Suprapubic skin (tissue), 4 donors: ENCODE measurements around the gene ZNF468. TPM values are rescaled to one million over a fixed set of nuclear protein-coding genes. Genes with fewer than 3 reads are reported as not detected.
"Not testable (repeated sequence)": the region's sequence is repeated elsewhere in the genome, so short reads cannot be mapped to it uniquely, and the experiment has no call there.

Source experiments
- DNase-seq, 2 donors: peaks; one replicate each; pipeline ENCODE4 v3.0.0-alpha.2; 2019; ENCODE audit warnings: low spot score in 2 of 2
- H3K27ac ChIP-seq: fragments of 200-600 bp; sonication (generic); one replicate; pipeline ENCODE4 v1.5.1; 2019
- H3K27me3 ChIP-seq: fragments of 200-600 bp; sonication (generic); one replicate; pipeline ENCODE4 v1.5.1; 2019
- H3K36me3 ChIP-seq: fragments of 200-600 bp; sonication (generic); one replicate; pipeline ENCODE4 v1.5.1; 2019
- H3K4me1 ChIP-seq: fragments of 200-600 bp; sonication (generic); one replicate; pipeline ENCODE4 v1.5.1; 2019
- H3K4me3 ChIP-seq: fragments of 200-600 bp; sonication (generic); one replicate; pipeline ENCODE4 v1.5.1; 2019; ENCODE audit warnings: mild to moderate bottlenecking
- H3K9me3 ChIP-seq: fragments of 200-600 bp; sonication (generic); one replicate; pipeline ENCODE4 v1.5.1; 2019
- EP300 ChIP-seq: sonication (generic); formaldehyde crosslinking; IDR thresholded peaks from one replicate; pipeline ENCODE4 v1.6.1; 2017; ENCODE audit warnings: antibody characterized with exemption
- POLR2A ChIP-seq, 2 donors: fragments of 450-650 bp; IDR thresholded peaks; one replicate each; pipeline ENCODE4 v1.6.1; 2017; ENCODE audit warnings: antibody characterized with exemption in 2 of 2, mild to moderate bottlenecking in 2 of 2, moderate library complexity in 2 of 2
- POLR2AphosphoS5 ChIP-seq, 3 donors: sonication (generic); formaldehyde crosslinking; IDR thresholded peaks; one replicate each; pipeline ENCODE4 v1.6.1; 2017; ENCODE audit warnings: antibody characterized with exemption in 3 of 3
- WGBS: methylation state at CpG from one replicate; pipeline ENCODE4 v1.1.5; 2018; 5-methylcytosine and 5-hydroxymethylcytosine counted together
- total RNA-seq, 4 donors: library from RNA; depleted of rRNA; stranded (reverse); fragments of >200 nt; gene quantifications; one replicate each; pipeline ENCODE4 v1.1.0, GENCODE V29; 2016
- TF ChIP-seq, protein P1 (sequence below), 2 donors: fragments of 200-600 bp in 1 of 2; fragments of 450-650 bp in 1 of 2; sonication (generic) in 1 of 2; IDR thresholded peaks; one replicate each; pipeline ENCODE4 v1.5.1; 2016 to 2019; ENCODE audit warnings: antibody characterized with exemption in 2 of 2, mild to moderate bottlenecking in 1 of 2, moderate library complexity in 1 of 2

ZNF468 gene
- total RNA-seq, 4 donors from 2014 or later, result 11.9 to 18.7 (median 17.9) TPM

DNA sequence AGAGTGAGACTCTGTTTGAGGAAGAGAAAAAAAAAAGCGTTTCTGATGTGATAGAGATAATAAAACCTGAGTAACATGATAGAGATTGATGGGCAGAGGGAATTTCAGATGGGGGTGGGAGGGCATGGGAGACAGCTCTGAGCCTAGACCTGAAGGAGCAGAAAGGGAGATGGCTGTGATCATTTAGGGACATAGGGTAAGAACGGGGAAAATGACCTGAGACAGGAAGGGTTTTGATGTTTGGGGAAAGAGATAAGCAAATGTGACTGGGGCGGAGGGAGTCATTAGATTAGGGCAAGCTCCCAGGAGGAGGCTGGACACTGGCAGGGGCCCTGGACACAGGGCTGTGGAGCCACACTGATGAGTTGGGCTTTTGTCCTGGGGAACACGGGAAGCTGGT is 33.9 kb upstream of the ZNF468 start:
- Histone ChIP-seq H3K27me3 (no peaks in the 10 kb centered on the region), H3K36me3 (peaks cover 52% of the 10 kb centered on the region), H3K9me3 (no peaks in the 10 kb centered on the region), H3K4me1 (peaks cover 5% of the 10 kb centered on the region), H3K4me3 (no peak overlapping the region), H3K27ac (no peak overlapping the region)
- WGBS, result 67% methylated on average over 4 of the region's 4 CpGs
- no peak for DNase-seq
- no peak for TF ChIP-seq POLR2AphosphoS5 (IDR thresholded peaks at IDR 0.05)

DNA sequence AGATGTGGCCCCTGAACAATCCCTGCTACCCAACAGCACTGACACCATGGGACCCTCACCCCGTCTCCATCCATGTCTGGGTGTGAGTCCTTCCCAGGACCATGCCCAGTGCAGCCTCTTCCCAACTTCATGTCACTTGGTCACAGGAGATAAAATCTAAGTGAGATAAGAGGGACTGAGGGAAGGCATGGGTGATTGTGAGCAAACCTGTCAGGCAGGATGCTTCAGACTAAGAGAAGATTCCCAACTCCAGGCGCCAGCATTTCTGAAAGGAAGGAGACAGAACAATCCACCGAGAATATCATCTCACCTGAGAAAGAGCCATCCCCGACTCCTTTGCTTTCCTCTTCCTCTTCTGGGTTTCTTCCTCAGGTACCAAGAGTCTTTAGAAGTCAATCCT is 32.5 kb upstream of the ZNF468 start:
- peaks cover 67% of the 10 kb centered on the region for H3K36me3 ChIP-seq

DNA sequence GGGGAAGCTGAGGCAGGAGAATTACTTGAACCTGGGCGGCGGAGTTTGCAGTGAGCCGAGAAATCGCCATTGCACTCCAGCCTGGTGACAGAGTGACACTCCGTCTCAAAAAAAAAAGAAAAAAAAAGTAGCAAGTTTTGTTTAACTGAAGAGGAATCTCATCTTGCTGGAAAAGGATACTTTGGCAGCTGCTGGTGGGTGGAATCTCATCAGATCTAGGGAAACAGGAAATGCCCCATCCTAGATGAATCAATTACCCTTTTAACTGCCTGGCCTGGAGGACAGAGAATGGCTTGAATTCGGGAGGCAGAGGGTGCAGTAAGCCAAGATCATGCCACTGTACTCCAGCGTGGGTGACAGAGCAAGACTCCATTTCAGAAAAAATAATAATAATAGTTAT is 31.7 kb upstream of the ZNF468 start:
- H3K9me3 ChIP-seq, result no peaks in the 10 kb centered on the region
- no peak overlapping the region for H3K27ac ChIP-seq
- H3K4me3 ChIP-seq, result no peak overlapping the region
- no peaks in the 10 kb centered on the region for H3K4me1 ChIP-seq
- DNase-seq, result no peak
- H3K36me3 ChIP-seq, result peaks cover 75% of the 10 kb centered on the region
- WGBS, result 83% methylated on average over 7 of the region's 7 CpGs
- TF ChIP-seq POLR2AphosphoS5 (IDR thresholded peaks at IDR 0.05) (no peak), POLR2A (IDR thresholded peaks at IDR 0.05) (no peak), EP300 (no peak)
- TF ChIP-seq, protein P1, sequence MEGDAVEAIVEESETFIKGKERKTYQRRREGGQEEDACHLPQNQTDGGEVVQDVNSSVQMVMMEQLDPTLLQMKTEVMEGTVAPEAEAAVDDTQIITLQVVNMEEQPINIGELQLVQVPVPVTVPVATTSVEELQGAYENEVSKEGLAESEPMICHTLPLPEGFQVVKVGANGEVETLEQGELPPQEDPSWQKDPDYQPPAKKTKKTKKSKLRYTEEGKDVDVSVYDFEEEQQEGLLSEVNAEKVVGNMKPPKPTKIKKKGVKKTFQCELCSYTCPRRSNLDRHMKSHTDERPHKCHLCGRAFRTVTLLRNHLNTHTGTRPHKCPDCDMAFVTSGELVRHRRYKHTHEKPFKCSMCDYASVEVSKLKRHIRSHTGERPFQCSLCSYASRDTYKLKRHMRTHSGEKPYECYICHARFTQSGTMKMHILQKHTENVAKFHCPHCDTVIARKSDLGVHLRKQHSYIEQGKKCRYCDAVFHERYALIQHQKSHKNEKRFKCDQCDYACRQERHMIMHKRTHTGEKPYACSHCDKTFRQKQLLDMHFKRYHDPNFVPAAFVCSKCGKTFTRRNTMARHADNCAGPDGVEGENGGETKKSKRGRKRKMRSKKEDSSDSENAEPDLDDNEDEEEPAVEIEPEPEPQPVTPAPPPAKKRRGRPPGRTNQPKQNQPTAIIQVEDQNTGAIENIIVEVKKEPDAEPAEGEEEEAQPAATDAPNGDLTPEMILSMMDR (IDR thresholded peaks at IDR 0.05), result no peak
- H3K27me3 ChIP-seq, result no peaks in the 10 kb centered on the region

More for the DNA sequence above, 32.5 kb upstream of the ZNF468 start:
- no peak overlapping the region for H3K4me3 ChIP-seq
- no peaks in the 10 kb centered on the region for H3K9me3 ChIP-seq
- no peak for TF ChIP-seq EP300
- TF ChIP-seq, protein P1 (IDR thresholded peaks at IDR 0.05), result no peak
- no peak for TF ChIP-seq POLR2A (IDR thresholded peaks at IDR 0.05)
- TF ChIP-seq POLR2AphosphoS5 (IDR thresholded peaks at IDR 0.05), result no peak
- H3K27ac ChIP-seq, result no peak overlapping the region
- DNase-seq, result no peak
- 89% methylated on average over 4 of the region's 4 CpGs for WGBS
- no peaks in the 10 kb centered on the region for H3K4me1 ChIP-seq
- no peaks in the 10 kb centered on the region for H3K27me3 ChIP-seq

GRCh38 chr19:52880895-52881389 is 23.5 kb upstream of the ZNF468 start:
- 94% methylated on average over 11 of the region's 11 CpGs for WGBS
- Histone ChIP-seq H3K36me3 (peaks cover 77% of the 10 kb centered on the region), H3K4me3 (no peak overlapping the region), H3K27ac (no peak overlapping the region), H3K9me3 (peaks cover 26% of the 10 kb centered on the region), H3K4me1 (no peaks in the 10 kb centered on the region), H3K27me3 (no peaks in the 10 kb centered on the region)
- TF ChIP-seq POLR2A (IDR thresholded peaks at IDR 0.05), result no peak
- TF ChIP-seq, protein P1 (IDR thresholded peaks at IDR 0.05), result no peak
- no peak for TF ChIP-seq EP300
- no peak for TF ChIP-seq POLR2AphosphoS5 (IDR thresholded peaks at IDR 0.05)
- DNase-seq, result no peak

GRCh38 chr19:52872996-52873395 is 15.6 kb upstream of the ZNF468 start:
- not testable (repeated sequence) for H3K4me3 ChIP-seq, H3K27me3 ChIP-seq, H3K9me3 ChIP-seq, DNase-seq, H3K27ac ChIP-seq, H3K4me1 ChIP-seq, H3K36me3 ChIP-seq
- WGBS, result 80% methylated on average over 6 of the region's 6 CpGs

DNA sequence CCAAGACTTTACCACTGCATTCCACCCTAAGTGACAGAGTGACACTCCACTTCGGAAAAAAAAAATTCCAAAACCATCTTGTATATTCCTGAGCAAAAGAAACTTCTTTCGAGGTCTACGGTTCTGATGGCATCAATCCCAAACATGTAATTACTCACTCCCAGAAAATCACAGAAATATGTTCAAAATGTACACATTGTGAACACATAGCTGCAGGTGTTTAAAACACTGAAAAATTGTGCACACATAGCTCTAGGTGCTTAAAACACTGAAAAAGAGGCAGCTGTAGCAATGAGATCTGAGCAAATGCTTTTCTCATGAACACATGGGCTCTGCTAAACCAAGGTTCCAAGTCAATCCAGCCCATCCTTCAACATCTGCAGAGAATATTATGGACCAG is 14.0 kb upstream of the ZNF468 start:
- peaks cover 3% of the 10 kb centered on the region for H3K36me3 ChIP-seq
- no peaks in the 10 kb centered on the region for H3K9me3 ChIP-seq
- no peak overlapping the region for H3K27ac ChIP-seq
- no peaks in the 10 kb centered on the region for H3K27me3 ChIP-seq
- no peaks in the 10 kb centered on the region for H3K4me1 ChIP-seq
- WGBS, result 87% methylated on average over 3 of the region's 3 CpGs
- TF ChIP-seq EP300 (no peak), POLR2AphosphoS5 (IDR thresholded peaks at IDR 0.05) (no peak), POLR2A (IDR thresholded peaks at IDR 0.05) (no peak)
- TF ChIP-seq, protein P1 (IDR thresholded peaks at IDR 0.05), result no peak
- no peak for DNase-seq
- no peak overlapping the region for H3K4me3 ChIP-seq

DNA sequence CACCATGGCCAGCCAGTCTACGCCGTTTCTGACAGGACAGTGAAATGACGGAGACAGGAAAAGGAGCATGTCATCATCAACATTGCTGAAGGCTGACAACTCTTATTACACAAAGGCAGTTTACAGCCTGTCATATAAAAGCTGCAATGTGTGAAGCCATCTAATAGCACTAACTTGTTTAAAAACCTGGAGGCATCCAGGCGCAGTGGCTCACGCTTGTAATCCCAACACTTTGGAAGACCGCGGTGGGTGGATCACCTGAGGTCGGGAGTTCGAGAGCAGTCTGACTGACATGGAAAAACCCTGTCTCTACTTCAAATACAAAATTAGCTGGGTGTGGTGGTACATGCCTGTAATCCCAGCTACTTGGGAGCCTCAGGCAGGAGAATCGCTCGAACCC is 10.6 kb upstream of the ZNF468 start:
- not testable (repeated sequence) for H3K27ac ChIP-seq, H3K9me3 ChIP-seq, H3K36me3 ChIP-seq, H3K4me1 ChIP-seq, DNase-seq, H3K4me3 ChIP-seq, H3K27me3 ChIP-seq
- WGBS, result 77% methylated on average over 11 of the region's 11 CpGs

GRCh38 chr19:52856540-52857377 is 660 bp downstream of the ZNF468 start:
- 6% methylated on average over 31 of the region's 31 CpGs for WGBS
- not testable (repeated sequence) for H3K4me1 ChIP-seq, DNase-seq

DNA sequence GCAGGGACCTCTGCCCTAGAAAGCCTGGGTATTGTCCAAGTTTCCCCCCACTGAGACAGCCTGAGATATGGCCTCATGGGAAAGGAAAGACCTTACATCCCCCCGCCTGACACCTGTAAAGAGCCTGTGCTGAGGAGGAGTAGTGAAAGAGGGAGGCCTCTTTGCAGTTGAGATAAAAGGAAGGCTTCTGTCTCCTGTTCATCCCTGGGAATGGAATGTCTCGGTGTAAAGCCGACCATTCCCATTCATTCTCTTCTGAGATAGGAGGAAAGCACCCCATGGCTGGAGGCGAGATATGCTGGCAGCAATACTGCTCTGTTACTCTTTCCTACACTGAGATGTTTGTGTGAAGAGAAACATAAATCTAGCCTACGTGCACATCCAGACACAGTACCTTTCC is 10.1 kb downstream of the ZNF468 start:
- peaks cover 11% of the 10 kb centered on the region for H3K9me3 ChIP-seq
- 88% methylated on average over 5 of the region's 5 CpGs for WGBS
- not testable (repeated sequence) for H3K27ac ChIP-seq, H3K4me1 ChIP-seq, H3K4me3 ChIP-seq, H3K27me3 ChIP-seq, DNase-seq
- peaks cover 95% of the 10 kb centered on the region for H3K36me3 ChIP-seq

More at GRCh38 chr19:52856540-52857377, 660 bp downstream of the ZNF468 start:
- H3K9me3 ChIP-seq, H3K27me3 ChIP-seq: not testable (repeated sequence)
- H3K27ac ChIP-seq, result peak overlapping the region; percentile 72
- peaks cover 26% of the 10 kb centered on the region for H3K36me3 ChIP-seq
- H3K4me3 ChIP-seq, result peak overlapping the region; percentile 62
